Uterus (tissue), 4 donors: ENCODE results near the gene MRPL24. TPM values are rescaled to one million over a fixed set of nuclear protein-coding genes. Genes with fewer than 3 reads are reported as not detected.

Source experiments
- DNase-seq, 2 donors: peaks; one replicate each; pipeline ENCODE4 v3.0.0-alpha.2; 2019 to 2020
- H3K27ac ChIP-seq, 2 donors: fragments of 200-600 bp; sonication (generic); 1 replicate in 1 of 2; 2 replicates in 1 of 2; pipeline ENCODE4 v1.5.1; 2016 to 2018
- H3K27me3 ChIP-seq, 2 donors: fragments of 200-600 bp; sonication (generic); one replicate each; pipeline ENCODE4 v1.5.1; 2018 to 2019; ENCODE audit warnings: control low read depth in 1 of 2
- H3K36me3 ChIP-seq, 2 donors: fragments of 200-600 bp; sonication (generic); one replicate each; pipeline ENCODE4 v1.5.1; 2019; ENCODE audit warnings: control low read depth in 1 of 2
- H3K4me1 ChIP-seq, 2 donors: fragments of 200-600 bp; sonication (generic); one replicate each; pipeline ENCODE4 v1.5.1; 2018 to 2019; ENCODE audit warnings: control low read depth in 1 of 2
- H3K4me3 ChIP-seq, 2 donors: fragments of 200-600 bp; sonication (generic); 1 replicate in 1 of 2; 2 replicates in 1 of 2; pipeline ENCODE4 v1.5.1; 2018 to 2019; ENCODE audit warnings: mild to moderate bottlenecking in 1 of 2
- H3K9me3 ChIP-seq, 2 donors: fragments of 200-600 bp; sonication (generic); one replicate each; pipeline ENCODE4 v1.5.1; 2019; ENCODE audit warnings: control low read depth in 1 of 2
- POLR2A ChIP-seq, 2 donors: fragments of 450-650 bp; IDR thresholded peaks; one replicate each; pipeline ENCODE4 v1.6.1; 2016; ENCODE audit warnings: antibody characterized with exemption in 2 of 2, mild to moderate bottlenecking in 1 of 2, moderate library complexity in 1 of 2
- intact Hi-C: fragments of 100-400 bp; cut with DNase I; formaldehyde crosslinking; loops from one replicate; pipeline ENCODE4 v1.15.1; 2023; ENCODE audit warnings: low total_unique reads
- total RNA-seq, 4 donors: library from RNA; depleted of rRNA in 3 of 4; stranded (reverse); fragments of >200 nt in 3 of 4; gene quantifications; one replicate each; pipeline versions ENCODE4 v1.1.0 to v1.2.4, GENCODE V29; 2014 to 2023
- TF ChIP-seq, protein P1 (sequence below), 4 experiments: fragments of 200-600 bp in 2 of 4; fragments of 450-650 bp in 2 of 4; sonication (generic) in 2 of 4; IDR thresholded peaks; one replicate each; pipeline ENCODE4 v1.5.1; 2016 to 2019; ENCODE audit warnings: antibody characterized with exemption in 4 of 4, mild to moderate bottlenecking in 2 of 4, moderate library complexity in 1 of 4
- donor health status: DM: yes; HTN: yes; CAD: no.

The MRPL24 gene
- 10 to 100 TPM in 3 of 4 donors, 1 to 10 TPM in 1; 8.2 to 58.5 (median 23.8) TPM for total RNA-seq

GRCh38 chr1:156740741-156741480 lies at the start of gene MRPL24:
MRPL24 (minus strand) TSS chr1:156741088; CDS start chr1:156738704, 2,384 bp downstream.
- no peaks in the 10 kb centered on the region for H3K9me3 ChIP-seq
- TF ChIP-seq POLR2A (IDR thresholded peaks at IDR 0.05) = peak; percentile 29 to 41
- TF ChIP-seq, protein P1, sequence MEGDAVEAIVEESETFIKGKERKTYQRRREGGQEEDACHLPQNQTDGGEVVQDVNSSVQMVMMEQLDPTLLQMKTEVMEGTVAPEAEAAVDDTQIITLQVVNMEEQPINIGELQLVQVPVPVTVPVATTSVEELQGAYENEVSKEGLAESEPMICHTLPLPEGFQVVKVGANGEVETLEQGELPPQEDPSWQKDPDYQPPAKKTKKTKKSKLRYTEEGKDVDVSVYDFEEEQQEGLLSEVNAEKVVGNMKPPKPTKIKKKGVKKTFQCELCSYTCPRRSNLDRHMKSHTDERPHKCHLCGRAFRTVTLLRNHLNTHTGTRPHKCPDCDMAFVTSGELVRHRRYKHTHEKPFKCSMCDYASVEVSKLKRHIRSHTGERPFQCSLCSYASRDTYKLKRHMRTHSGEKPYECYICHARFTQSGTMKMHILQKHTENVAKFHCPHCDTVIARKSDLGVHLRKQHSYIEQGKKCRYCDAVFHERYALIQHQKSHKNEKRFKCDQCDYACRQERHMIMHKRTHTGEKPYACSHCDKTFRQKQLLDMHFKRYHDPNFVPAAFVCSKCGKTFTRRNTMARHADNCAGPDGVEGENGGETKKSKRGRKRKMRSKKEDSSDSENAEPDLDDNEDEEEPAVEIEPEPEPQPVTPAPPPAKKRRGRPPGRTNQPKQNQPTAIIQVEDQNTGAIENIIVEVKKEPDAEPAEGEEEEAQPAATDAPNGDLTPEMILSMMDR (IDR thresholded peaks at IDR 0.05) = peak in 1 of 4 experiments; percentile 30

GRCh38 chr1:156789621-156790318 lies 48.9 kb upstream of the MRPL24 start:
- Histone ChIP-seq H3K4me3 (no peak overlapping the region), H3K27me3 (no peaks in the 10 kb centered on the region), H3K27ac (no peak overlapping the region), H3K9me3 (no peaks in the 10 kb centered on the region), H3K36me3 (no peaks in the 10 kb centered on the region), H3K4me1 (no peaks in the 10 kb centered on the region)
- no peak for DNase-seq
- TF ChIP-seq, protein P1 (IDR thresholded peaks at IDR 0.05) = no peak
- no peak for TF ChIP-seq POLR2A (IDR thresholded peaks at IDR 0.05)
- intact Hi-C loops = no loop called here

More at GRCh38 chr1:156740741-156741480, at the start of gene MRPL24:
- Histone ChIP-seq H3K27me3 (no peaks in the 10 kb centered on the region), H3K4me3 (peak within 1 kb of the TSS; percentile 71 to 72), H3K4me1 (peaks cover 0 to 3% of the 10 kb centered on the region in 2 donors), H3K27ac (peak within 1 kb of the TSS; percentile 81 to 87), H3K36me3 (no peaks in the 10 kb centered on the region)
- DNase-seq = peak; percentile 97 to 99
- intact Hi-C loops = no loop called here

- H3K4me3 ChIP-seq = no peak overlapping the region
- intact Hi-C loops = no loop called here
- H3K9me3 ChIP-seq = no peaks in the 10 kb centered on the region
- H3K36me3 ChIP-seq = no peaks in the 10 kb centered on the region
- no peak for DNase-seq
- no peaks in the 10 kb centered on the region for H3K4me1 ChIP-seq
- no peaks in the 10 kb centered on the region for H3K27me3 ChIP-seq
- no peak overlapping the region for H3K27ac ChIP-seq
- TF ChIP-seq POLR2A (IDR thresholded peaks at IDR 0.05) = no peak
- TF ChIP-seq, protein P1 (IDR thresholded peaks at IDR 0.05) = no peak
Observed at GRCh38 chr1:156788136-156788535, 47.2 kb upstream of the MRPL24 start.

DNA sequence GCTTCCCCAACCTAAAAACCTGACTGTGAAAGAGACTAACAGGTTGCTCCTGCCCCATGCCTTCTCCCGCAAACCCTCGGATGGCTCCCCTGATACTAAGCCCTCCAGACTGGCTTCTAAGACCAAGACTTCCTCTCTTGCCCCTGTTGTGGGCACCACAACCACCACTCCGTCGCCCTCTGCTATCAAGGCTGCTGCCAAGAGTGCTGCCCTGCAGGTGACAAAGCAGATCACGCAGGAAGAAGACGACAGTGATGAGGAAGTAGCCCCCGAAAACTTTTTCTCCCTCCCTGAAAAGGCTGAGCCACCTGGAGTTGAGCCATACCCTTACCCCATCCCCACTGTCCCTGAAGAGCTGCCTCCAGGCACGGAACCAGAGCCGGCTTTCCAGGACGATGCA lies 45.8 kb upstream of the MRPL24 start:
- no peak for DNase-seq
- no peak overlapping the region for H3K4me3 ChIP-seq
- no peaks in the 10 kb centered on the region for H3K36me3 ChIP-seq
- intact Hi-C loops = no loop called here
- H3K27me3 ChIP-seq = no peaks in the 10 kb centered on the region
- no peaks in the 10 kb centered on the region for H3K9me3 ChIP-seq
- H3K4me1 ChIP-seq = no peaks in the 10 kb centered on the region
- no peak overlapping the region for H3K27ac ChIP-seq
- no peak for TF ChIP-seq POLR2A (IDR thresholded peaks at IDR 0.05)
- TF ChIP-seq, protein P1 (IDR thresholded peaks at IDR 0.05) = no peak

GRCh38 chr1:156785458-156785857 lies 44.6 kb upstream of the MRPL24 start:
- no peak for DNase-seq
- Histone ChIP-seq H3K27me3 (no peaks in the 10 kb centered on the region), H3K36me3 (no peaks in the 10 kb centered on the region), H3K4me1 (no peaks in the 10 kb centered on the region), H3K4me3 (no peak overlapping the region), H3K27ac (no peak overlapping the region), H3K9me3 (no peaks in the 10 kb centered on the region)
- intact Hi-C loops = no loop called here
- no peak for TF ChIP-seq POLR2A (IDR thresholded peaks at IDR 0.05)
- TF ChIP-seq, protein P1 (IDR thresholded peaks at IDR 0.05) = no peak
